Fibroblast of lung (primary cell): ENCODE measurements around the gene HAUS8. TPM values are rescaled to one million over a fixed set of nuclear protein-coding genes. Genes with fewer than 3 reads are reported as not detected.

Source experiments
- DNase-seq, 2 donors: peaks; one replicate each; pipeline versions ENCODE4 v3.0.0 to v3.0.0-alpha.2; 2010; ENCODE audit warnings: low read depth in 2 of 2
- H2AFZ ChIP-seq: 2 replicates; pipeline ENCODE4 v1.5.1; 2012; ENCODE audit warnings: low read length, control low read depth, inconsistent platforms
- H3K27ac ChIP-seq: 2 replicates; pipeline ENCODE4 v1.5.1; 2011; ENCODE audit warnings: low read length, control low read depth; ENCODE audit not compliant: insufficient read depth
- H3K27me3 ChIP-seq: 2 replicates; pipeline ENCODE4 v1.5.1; 2011; ENCODE audit warnings: mild to moderate bottlenecking, low read length; ENCODE audit not compliant: control insufficient read depth, insufficient read depth
- H3K36me3 ChIP-seq: 2 replicates; pipeline ENCODE4 v1.5.1; 2011; ENCODE audit warnings: low read length; ENCODE audit not compliant: control insufficient read depth, insufficient read depth
- H3K4me1 ChIP-seq: 2 replicates; pipeline ENCODE4 v1.5.1; 2011; ENCODE audit warnings: low read length; ENCODE audit not compliant: control insufficient read depth, insufficient read depth; ENCODE audit errors: extremely low read depth
- H3K4me2 ChIP-seq: 2 replicates; pipeline ENCODE4 v1.5.1; 2011; ENCODE audit warnings: low read length, control low read depth; ENCODE audit not compliant: insufficient read depth; ENCODE audit errors: extremely low read depth
- H3K4me3 ChIP-seq, 4 experiments: fragments of 200-600 bp in 1 of 4; sonication (generic) in 1 of 4; replicated peaks in 1 of 4; 2 replicates each; pipeline ENCODE4 v1.5.1; 2011 to 2016; ENCODE audit warnings: low read length in 4 of 4, low read depth in 3 of 4, mild to moderate bottlenecking in 3 of 4, control low read depth in 2 of 4, inconsistent platforms in 1 of 4, mixed read lengths in 1 of 4; ENCODE audit not compliant: insufficient read depth in 1 of 4; ENCODE audit errors: control extremely low read depth in 1 of 4
- H3K79me2 ChIP-seq: 2 replicates; pipeline ENCODE4 v1.5.1; 2012; ENCODE audit warnings: mild to moderate bottlenecking, low read length, inconsistent platforms; ENCODE audit not compliant: control insufficient read depth, insufficient read depth
- H3K9ac ChIP-seq: 2 replicates; pipeline ENCODE4 v1.5.1; 2011; ENCODE audit warnings: mild to moderate bottlenecking, low read length, control low read depth; ENCODE audit not compliant: insufficient read depth
- H3K9me3 ChIP-seq: 2 replicates; pipeline ENCODE4 v1.5.1; 2012; ENCODE audit warnings: low read depth, low read length; ENCODE audit not compliant: control insufficient read depth, insufficient read depth
- H4K20me1 ChIP-seq: 2 replicates; pipeline ENCODE4 v1.5.1; 2011; ENCODE audit warnings: low read length; ENCODE audit not compliant: control insufficient read depth, insufficient read depth; ENCODE audit errors: extremely low read depth
- CTCF ChIP-seq, 2 donors: IDR thresholded peaks in 1 of 2; conservative IDR thresholded peaks in 1 of 2; 1 replicate in 1 of 2; 2 replicates in 1 of 2; pipeline ENCODE4 v1.5.1; 2011 to 2012; ENCODE audit warnings: low read length in 2 of 2, control low read depth in 1 of 2, inconsistent platforms in 1 of 2, low read depth in 1 of 2, mild to moderate bottlenecking in 1 of 2
- EZH2 ChIP-seq: IDR thresholded peaks from 2 replicates; pipeline ENCODE4 v1.5.1; 2012; ENCODE audit warnings: low read length, control low read depth, mild to moderate bottlenecking; ENCODE audit errors: missing control alignments
- polyA plus RNA-seq, 2 donors: library from polyadenylated mRNA; depleted of rRNA in 1 of 2; stranded (reverse) in 1 of 2; unstranded in 1 of 2; fragments of >200 nt; gene quantifications; 2 replicates each; pipeline ENCODE4 v1.2.1, GENCODE V29; 2011 to 2012; ENCODE audit warnings: missing spikeins in 1 of 2
- total RNA-seq: library from RNA; depleted of rRNA; stranded (reverse); fragments of >200 nt; gene quantifications from 2 replicates; pipeline ENCODE4 v1.2.1, GENCODE V29; 2014

The HAUS8 gene
- total and polyA plus RNA-seq, 2 donors (not counting 1 experiment from before 2014, with no cell fraction given): 2.0 to 6.7 TPM

GRCh38 chr19:17104679-17105078, 29.4 kb upstream of the HAUS8 start:
- Histone ChIP-seq H3K79me2 (peaks cover 71% of the 10 kb centered on the region), H4K20me1 (no peaks in the 10 kb centered on the region), H3K36me3 (peaks cover 20% of the 10 kb centered on the region), H3K9me3 (no peaks in the 10 kb centered on the region), H3K4me3 (no peak overlapping the region), H3K4me2 (no peak overlapping the region), H3K27me3 (no peaks in the 10 kb centered on the region), H3K9ac (no peak overlapping the region), H3K27ac (no peak overlapping the region), H3K4me1 (peaks cover 12% of the 10 kb centered on the region), H2AFZ (no peak overlapping the region)
- no peak for DNase-seq
- TF ChIP-seq CTCF (conservative IDR thresholded peaks at IDR 0.05 in 1 of 2, IDR thresholded peaks at IDR 0.05 in 1 of 2; ENCODE audit: low read depth in 1 of 2, low read length in 2 of 2): no peak
- no peak for TF ChIP-seq EZH2

- Histone ChIP-seq H4K20me1 (no peaks in the 10 kb centered on the region), H3K4me1 (peaks cover 10% of the 10 kb centered on the region), H2AFZ (no peak overlapping the region), H3K36me3 (peaks cover 20% of the 10 kb centered on the region), H3K27me3 (no peaks in the 10 kb centered on the region), H3K79me2 (peaks cover 77% of the 10 kb centered on the region), H3K9me3 (no peaks in the 10 kb centered on the region), H3K9ac (no peak overlapping the region), H3K27ac (no peak overlapping the region), H3K4me3 (no peak overlapping the region), H3K4me2 (no peak overlapping the region)
- peak in 1 of 2 donors; percentile 70 for DNase-seq
- no peak for TF ChIP-seq EZH2
- TF ChIP-seq CTCF (conservative IDR thresholded peaks at IDR 0.05 in 1 of 2, IDR thresholded peaks at IDR 0.05 in 1 of 2; ENCODE audit: low read depth in 1 of 2, low read length in 2 of 2): peak; percentile 49 to 91
These were observed 27.9 kb upstream of the HAUS8 start for GRCh38 chr19:17103177-17103576.

- no peaks in the 10 kb centered on the region for H4K20me1 ChIP-seq
These were observed 26.7 kb upstream of the HAUS8 start for GRCh38 chr19:17101686-17102628.

More at GRCh38 chr19:17101686-17102628, 26.7 kb upstream of the HAUS8 start:
- peaks cover 20% of the 10 kb centered on the region for H3K36me3 ChIP-seq
- H3K9ac ChIP-seq: no peak overlapping the region
- no peak for DNase-seq
- TF ChIP-seq EZH2: no peak
- no peak for TF ChIP-seq CTCF (conservative IDR thresholded peaks at IDR 0.05 in 1 of 2, IDR thresholded peaks at IDR 0.05 in 1 of 2; ENCODE audit: low read depth in 1 of 2, low read length in 2 of 2)
- no peak overlapping the region for H3K27ac ChIP-seq
- H3K79me2 ChIP-seq: peaks cover 81% of the 10 kb centered on the region
- H3K4me1 ChIP-seq: peaks cover 8% of the 10 kb centered on the region
- no peaks in the 10 kb centered on the region for H3K9me3 ChIP-seq
- H3K27me3 ChIP-seq: no peaks in the 10 kb centered on the region
- H3K4me3 ChIP-seq: no peak overlapping the region
- no peak overlapping the region for H3K4me2 ChIP-seq
- H2AFZ ChIP-seq: no peak overlapping the region
